Endothelial cell of umbilical vein (primary cell): Measurements from ENCODE around the gene NLGN2. TPM values are rescaled to one million over a fixed set of nuclear protein-coding genes. Genes with fewer than 3 reads are reported as not detected.

ENCODE experiments used
- BruUV-seq: library from RNA; stranded (reverse); fragments of 400-500 nt; replicated peaks from 2 replicates; lab custom pipeline; 2021; lab: Mats Ljungman, UMichigan
- CTCF ChIA-PET: fragments of 300-600, 350-600 bp; sonication (Branson Sonifier 250); formaldehyde crosslinking; loops from one replicate; lab custom pipeline; 2021; ENCODE audit warnings: antibody characterized with exemption, inconsistent platforms; lab: Charles Lee
- POLR2A ChIA-PET: fragments of 300-600, 350-600 bp; sonication (Branson Sonifier 250); formaldehyde crosslinking; loops from one replicate; lab custom pipeline; 2021; ENCODE audit warnings: antibody characterized with exemption, inconsistent platforms; lab: Charles Lee
- DNase-seq: peaks from one replicate; pipeline ENCODE4 v3.0.0-alpha.2; 2011; ENCODE audit warnings: low read depth, low spot score
- FAIRE-seq: peaks from 2 replicates; lab custom pipeline; 2011; peaks lifted over from hg19 to GRCh38; lab: Jason Lieb, UNC
- H2AFZ ChIP-seq: 2 replicates; pipeline ENCODE4 v1.6.0; 2012; ENCODE audit warnings: low read depth, low read length, control low read depth, inconsistent platforms
- H3K27ac ChIP-seq: 2 replicates; pipeline ENCODE4 v1.5.1; 2011; ENCODE audit warnings: low read depth, mild to moderate bottlenecking, control low read depth, low read length, moderate library complexity; ENCODE audit not compliant: insufficient read depth
- H3K27me3 ChIP-seq, 2 experiments: 2 replicates each; pipeline versions ENCODE4 v1.6.0 to v1.6.1; 2011; ENCODE audit warnings: low read length in 2 of 2, mixed read lengths in 1 of 2; ENCODE audit not compliant: control insufficient read depth in 2 of 2, insufficient read depth in 2 of 2
- H3K36me3 ChIP-seq, 2 experiments: 2 replicates in 1 of 2; 3 replicates in 1 of 2; pipeline ENCODE4 v1.5.1; 2011; ENCODE audit warnings: low read length in 2 of 2, mild to moderate bottlenecking in 1 of 2, moderate library complexity in 1 of 2; ENCODE audit not compliant: control insufficient read depth in 2 of 2, insufficient read depth in 2 of 2; ENCODE audit errors: extremely low read depth in 1 of 2
- H3K4me1 ChIP-seq: 3 replicates; pipeline ENCODE4 v1.5.1; 2011; ENCODE audit warnings: mild to moderate bottlenecking, low read length; ENCODE audit not compliant: control insufficient read depth, insufficient read depth; ENCODE audit errors: extremely low read depth
- H3K4me2 ChIP-seq: 2 replicates; pipeline ENCODE4 v1.6.1; 2011; ENCODE audit warnings: low read length, control low read depth, mixed read lengths; ENCODE audit not compliant: insufficient read depth
- H3K4me3 ChIP-seq, 3 experiments: fragments of 200-600 bp in 1 of 3; sonication (generic), shearing (Covaris generic) in 1 of 3; replicated peaks in 1 of 3; 2 replicates each; pipeline ENCODE4 v1.5.1; 2011 to 2016; ENCODE audit warnings: control low read depth in 3 of 3, low read length in 3 of 3, mild to moderate bottlenecking in 2 of 3, inconsistent platforms in 1 of 3, low read depth in 1 of 3, moderate library complexity in 1 of 3; ENCODE audit not compliant: insufficient read depth in 1 of 3
- H3K79me2 ChIP-seq: 2 replicates; pipeline ENCODE4 v1.6.0; 2012; ENCODE audit warnings: low read length, inconsistent platforms; ENCODE audit not compliant: control insufficient read depth, insufficient read depth
- H3K9ac ChIP-seq: replicated peaks from 2 replicates; pipeline ENCODE3; 2011; ENCODE audit warnings: low read length, control low read depth; ENCODE audit not compliant: insufficient read depth; ENCODE audit errors: extremely low read depth
- H3K9me1 ChIP-seq: replicated peaks from 3 replicates; pipeline ENCODE4 v1.6.0; 2011; ENCODE audit warnings: mild to moderate bottlenecking, low read length; ENCODE audit not compliant: control insufficient read depth, insufficient read depth; ENCODE audit errors: extremely low read depth
- H3K9me3 ChIP-seq: replicated peaks from 2 replicates; pipeline ENCODE4 v1.5.1; 2012; ENCODE audit warnings: low read length, inconsistent platforms; ENCODE audit not compliant: control insufficient read depth, insufficient read depth
- H4K20me1 ChIP-seq: replicated peaks from 2 replicates; pipeline ENCODE3; 2011; ENCODE audit warnings: mild to moderate bottlenecking, low read length; ENCODE audit not compliant: control insufficient read depth, insufficient read depth; ENCODE audit errors: extremely low read depth
- EZH2 ChIP-seq: IDR thresholded peaks from 2 replicates; pipeline ENCODE4 v1.6.1; 2012; ENCODE audit warnings: borderline replicate concordance, low read depth, mild to moderate bottlenecking, moderate library complexity, low read length, inconsistent platforms; ENCODE audit not compliant: severe bottlenecking
- FOS ChIP-seq: IDR thresholded peaks from 2 replicates; pipeline ENCODE4 v1.6.1; 2011; ENCODE audit warnings: mild to moderate bottlenecking, low read length, moderate library complexity, borderline replicate concordance; ENCODE audit not compliant: insufficient read depth
- GATA2 ChIP-seq: IDR thresholded peaks from 2 replicates; pipeline ENCODE4 v1.7.0; 2011; ENCODE audit warnings: low read depth, mild to moderate bottlenecking, moderate library complexity, mixed read lengths, low read length; ENCODE audit not compliant: insufficient read length, insufficient read depth
- JUN ChIP-seq: IDR thresholded peaks from 2 replicates; pipeline ENCODE4 v1.6.1; 2011; ENCODE audit warnings: borderline replicate concordance, low read depth; ENCODE audit not compliant: insufficient read length, insufficient read depth
- MYC ChIP-seq: IDR thresholded peaks from one replicate; pipeline ENCODE4 v1.6.1; 2011; ENCODE audit warnings: mild to moderate bottlenecking, low read depth, low read length
- POLR2A ChIP-seq: IDR thresholded peaks from 2 replicates; pipeline ENCODE4 v1.6.1; 2012; ENCODE audit warnings: low read depth, mild to moderate bottlenecking, control low read depth, low read length
- POLR2AphosphoS5 ChIP-seq: IDR thresholded peaks from 2 replicates; pipeline ENCODE4 v1.6.1; 2012; ENCODE audit warnings: low read depth, mild to moderate bottlenecking, control low read depth, low read length, moderate library complexity; ENCODE audit not compliant: insufficient read depth
- dilution Hi-C: fragments of 300-500 bp; cut with MboI; formaldehyde crosslinking; loops from one replicate; pipeline ENCODE4 v1.15.0; 2019; ENCODE audit warnings: low sequenced_read_pairs; ENCODE audit not compliant: extremely low pct_ligation_motif_present
- intact Hi-C: fragments of 100-400 bp; cut with micrococcal nuclease; formaldehyde crosslinking; loops from one replicate; pipeline ENCODE4 v1.10.0; 2022
- polyA plus RNA-seq, 4 experiments: library from polyadenylated mRNA; depleted of rRNA in 3 of 4; stranded (reverse) in 3 of 4; unstranded in 1 of 4; fragments of >200 nt; gene quantifications; 2 replicates each; pipeline versions ENCODE4 v1.2.1 to v1.2.3, GENCODE V29; 2011 to 2012; ENCODE audit warnings: missing spikeins in 1 of 4
- total RNA-seq: library from RNA; stranded (reverse); gene quantifications from 2 replicates; pipeline ENCODE4 v1.2.3, GENCODE V29; 2021
- TF ChIP-seq, protein P1 (sequence below), 2 donors: IDR thresholded peaks; 1 replicate in 1 of 2; 2 replicates in 1 of 2; pipeline ENCODE4 v1.5.1; 2011; ENCODE audit warnings: low read length in 2 of 2, mild to moderate bottlenecking in 2 of 2, moderate library complexity in 2 of 2, control low read depth in 1 of 2, inconsistent platforms in 1 of 2, low read depth in 1 of 2; ENCODE audit not compliant: insufficient read depth in 1 of 2; ENCODE audit errors: extremely low read depth in 1 of 2
- TF ChIP-seq, protein P2 (sequence below): IDR thresholded peaks from 2 replicates; pipeline ENCODE4 v1.6.1; 2011; ENCODE audit not compliant: insufficient read depth, insufficient read length

NLGN2 gene
- total and polyA plus RNA-seq, 2 donors (not counting 3 experiments of a cell fraction or from before 2014, with no cell fraction given): 15.4 to 25.9 TPM

- no peak for FAIRE-seq
- no TSS peak for BruUV-seq
- CTCF ChIA-PET: no interaction called here
Observed at GRCh38 chr17:7409716-7410115, 2.1 kb downstream of the NLGN2 start.

More at GRCh38 chr17:7409716-7410115, 2.1 kb downstream of the NLGN2 start:
- DNase-seq: no peak
- Histone ChIP-seq H3K27ac (no peak overlapping the region), H3K79me2 (peaks cover 2% of the 10 kb centered on the region), H4K20me1 (no peaks in the 10 kb centered on the region), H3K9me1 (no peaks in the 10 kb centered on the region), H3K4me2 (no peak overlapping the region), H3K4me3 (no peak overlapping the region), H2AFZ (no peak overlapping the region), H3K9me3 (no peaks in the 10 kb centered on the region), H3K27me3 (no peaks in the 10 kb centered on the region), H3K9ac (no peak overlapping the region), H3K4me1 (peaks cover 4% of the 10 kb centered on the region), H3K36me3 (peaks cover 0 to 15% of the 10 kb centered on the region in 2 experiments)
- TF ChIP-seq EZH2 (no peak), POLR2A (no peak), GATA2 (no peak), JUN (no peak), FOS (no peak), MYC (no peak), POLR2AphosphoS5 (no peak)
- TF ChIP-seq, protein P1, sequence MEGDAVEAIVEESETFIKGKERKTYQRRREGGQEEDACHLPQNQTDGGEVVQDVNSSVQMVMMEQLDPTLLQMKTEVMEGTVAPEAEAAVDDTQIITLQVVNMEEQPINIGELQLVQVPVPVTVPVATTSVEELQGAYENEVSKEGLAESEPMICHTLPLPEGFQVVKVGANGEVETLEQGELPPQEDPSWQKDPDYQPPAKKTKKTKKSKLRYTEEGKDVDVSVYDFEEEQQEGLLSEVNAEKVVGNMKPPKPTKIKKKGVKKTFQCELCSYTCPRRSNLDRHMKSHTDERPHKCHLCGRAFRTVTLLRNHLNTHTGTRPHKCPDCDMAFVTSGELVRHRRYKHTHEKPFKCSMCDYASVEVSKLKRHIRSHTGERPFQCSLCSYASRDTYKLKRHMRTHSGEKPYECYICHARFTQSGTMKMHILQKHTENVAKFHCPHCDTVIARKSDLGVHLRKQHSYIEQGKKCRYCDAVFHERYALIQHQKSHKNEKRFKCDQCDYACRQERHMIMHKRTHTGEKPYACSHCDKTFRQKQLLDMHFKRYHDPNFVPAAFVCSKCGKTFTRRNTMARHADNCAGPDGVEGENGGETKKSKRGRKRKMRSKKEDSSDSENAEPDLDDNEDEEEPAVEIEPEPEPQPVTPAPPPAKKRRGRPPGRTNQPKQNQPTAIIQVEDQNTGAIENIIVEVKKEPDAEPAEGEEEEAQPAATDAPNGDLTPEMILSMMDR (IDR thresholded peaks at IDR 0.05; ENCODE audit: extremely low read depth in 1 of 2, insufficient read depth in 1 of 2, low read depth in 1 of 2, low read length in 2 of 2): no peak
- TF ChIP-seq, protein P2, sequence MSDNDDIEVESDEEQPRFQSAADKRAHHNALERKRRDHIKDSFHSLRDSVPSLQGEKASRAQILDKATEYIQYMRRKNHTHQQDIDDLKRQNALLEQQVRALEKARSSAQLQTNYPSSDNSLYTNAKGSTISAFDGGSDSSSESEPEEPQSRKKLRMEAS: no peak
- POLR2A ChIA-PET: no interaction called here
- dilution Hi-C loops: no loop called here
- intact Hi-C loops: no loop called here
